ENCODE results near the gene FHOD1. TPM values are rescaled to one million over a fixed set of nuclear protein-coding genes. Genes with fewer than 3 reads are reported as not detected.

Gene FHOD1
- total RNA-seq, 1 donor from 2014 or later = 18.8 TPM

GRCh38 chr16:67259705-67260104, 12.4 kb upstream of the FHOD1 start:
- peaks cover 7% of the 10 kb centered on the region for H3K36me3 Mint-ChIP-seq (ENCODE audit: unreplicated experiment)
- H3K27ac Mint-ChIP-seq (ENCODE audit: unreplicated experiment) = no peak overlapping the region
- peaks cover 3% of the 10 kb centered on the region for H3K27me3 Mint-ChIP-seq (ENCODE audit: unreplicated experiment)
- no peak overlapping the region for H3K4me3 Mint-ChIP-seq (ENCODE audit: unreplicated experiment)
- DNase-seq = no peak
- TF ChIP-seq, protein P1, sequence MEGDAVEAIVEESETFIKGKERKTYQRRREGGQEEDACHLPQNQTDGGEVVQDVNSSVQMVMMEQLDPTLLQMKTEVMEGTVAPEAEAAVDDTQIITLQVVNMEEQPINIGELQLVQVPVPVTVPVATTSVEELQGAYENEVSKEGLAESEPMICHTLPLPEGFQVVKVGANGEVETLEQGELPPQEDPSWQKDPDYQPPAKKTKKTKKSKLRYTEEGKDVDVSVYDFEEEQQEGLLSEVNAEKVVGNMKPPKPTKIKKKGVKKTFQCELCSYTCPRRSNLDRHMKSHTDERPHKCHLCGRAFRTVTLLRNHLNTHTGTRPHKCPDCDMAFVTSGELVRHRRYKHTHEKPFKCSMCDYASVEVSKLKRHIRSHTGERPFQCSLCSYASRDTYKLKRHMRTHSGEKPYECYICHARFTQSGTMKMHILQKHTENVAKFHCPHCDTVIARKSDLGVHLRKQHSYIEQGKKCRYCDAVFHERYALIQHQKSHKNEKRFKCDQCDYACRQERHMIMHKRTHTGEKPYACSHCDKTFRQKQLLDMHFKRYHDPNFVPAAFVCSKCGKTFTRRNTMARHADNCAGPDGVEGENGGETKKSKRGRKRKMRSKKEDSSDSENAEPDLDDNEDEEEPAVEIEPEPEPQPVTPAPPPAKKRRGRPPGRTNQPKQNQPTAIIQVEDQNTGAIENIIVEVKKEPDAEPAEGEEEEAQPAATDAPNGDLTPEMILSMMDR (IDR thresholded peaks at IDR 0.05; ENCODE audit: partially characterized antibody, unreplicated experiment) = no peak
- no peaks in the 10 kb centered on the region for H3K9me3 Mint-ChIP-seq (ENCODE audit: unreplicated experiment)
- peaks cover 7% of the 10 kb centered on the region for H3K4me1 Mint-ChIP-seq (ENCODE audit: low read depth, unreplicated experiment)

GRCh38 chr16:67258161-67258835, 11.0 kb upstream of the FHOD1 start:
- Mint-ChIP-seq H3K36me3 (ENCODE audit: unreplicated experiment) (peaks cover 7% of the 10 kb centered on the region), H3K4me3 (ENCODE audit: unreplicated experiment) (no peak overlapping the region), H3K27me3 (ENCODE audit: unreplicated experiment) (peaks cover 3% of the 10 kb centered on the region), H3K27ac (ENCODE audit: unreplicated experiment) (no peak overlapping the region), H3K4me1 (ENCODE audit: low read depth, unreplicated experiment) (peaks cover 7% of the 10 kb centered on the region), H3K9me3 (ENCODE audit: unreplicated experiment) (peaks cover under 1% of the 10 kb centered on the region)
- no peak for DNase-seq
- TF ChIP-seq, protein P1 (IDR thresholded peaks at IDR 0.05; ENCODE audit: partially characterized antibody, unreplicated experiment) = no peak

GRCh38 chr16:67257486-67258160, 10.3 kb upstream of the FHOD1 start:
- no peak for DNase-seq
- TF ChIP-seq, protein P1 (IDR thresholded peaks at IDR 0.05; ENCODE audit: partially characterized antibody, unreplicated experiment) = no peak
- Mint-ChIP-seq H3K9me3 (ENCODE audit: unreplicated experiment) (peaks cover 4% of the 10 kb centered on the region), H3K4me3 (ENCODE audit: unreplicated experiment) (no peak overlapping the region), H3K36me3 (ENCODE audit: unreplicated experiment) (peaks cover 7% of the 10 kb centered on the region), H3K4me1 (ENCODE audit: low read depth, unreplicated experiment) (peaks cover 7% of the 10 kb centered on the region), H3K27ac (ENCODE audit: unreplicated experiment) (no peak overlapping the region), H3K27me3 (ENCODE audit: unreplicated experiment) (peaks cover 3% of the 10 kb centered on the region)

- no peak overlapping the region for H3K4me3 Mint-ChIP-seq (ENCODE audit: unreplicated experiment)
- DNase-seq = no peak
- peaks cover 4% of the 10 kb centered on the region for H3K36me3 Mint-ChIP-seq (ENCODE audit: unreplicated experiment)
- TF ChIP-seq, protein P1 (IDR thresholded peaks at IDR 0.05; ENCODE audit: partially characterized antibody, unreplicated experiment) = no peak
- H3K27ac Mint-ChIP-seq (ENCODE audit: unreplicated experiment) = no peak overlapping the region
- peaks cover 4% of the 10 kb centered on the region for H3K27me3 Mint-ChIP-seq (ENCODE audit: unreplicated experiment)
- peaks cover 7% of the 10 kb centered on the region for H3K4me1 Mint-ChIP-seq (ENCODE audit: low read depth, unreplicated experiment)
- H3K9me3 Mint-ChIP-seq (ENCODE audit: unreplicated experiment) = peaks cover 4% of the 10 kb centered on the region
These were observed 9.5 kb upstream of the FHOD1 start for GRCh38 chr16:67256701-67257230.

Measured in glutamatergic neuron (in vitro differentiated cells).